OCI-LY1 (cell line): ENCODE measurements around the gene ADAMTSL1.

Experiments
- H2AFZ ChIP-seq: fragments of 200-600 bp; sonication (generic), shearing (Covaris generic); 2 replicates; pipeline ENCODE4 v1.6.0; 2014; ENCODE audit warnings: antibody characterized with exemption, mild to moderate bottlenecking, low read length
- H3F3A ChIP-seq: fragments of 200-600 bp; sonication (generic), shearing (Covaris generic); 2 replicates; pipeline ENCODE4 v1.6.0; 2014; ENCODE audit warnings: mild to moderate bottlenecking, antibody characterized with exemption, low read length, moderate library complexity; ENCODE audit not compliant: insufficient read depth
- H3K27ac ChIP-seq: fragments of 200-600 bp; sonication (generic); 2 replicates; pipeline ENCODE4 v1.5.1; 2014; ENCODE audit warnings: low read length, mixed run types, mild to moderate bottlenecking, low read depth; ENCODE audit not compliant: poor library complexity, severe bottlenecking
- H3K27me3 ChIP-seq: fragments of 200-600 bp; sonication (generic); 2 replicates; pipeline ENCODE4 v1.6.0; 2014; ENCODE audit warnings: antibody characterized with exemption, mild to moderate bottlenecking, low read length, moderate library complexity; ENCODE audit not compliant: insufficient read depth
- H3K36me3 ChIP-seq: fragments of 200-600 bp; sonication (generic); 2 replicates; pipeline ENCODE4 v1.6.1; 2014; ENCODE audit warnings: mild to moderate bottlenecking, antibody characterized with exemption, low read length, moderate library complexity, mixed read lengths; ENCODE audit not compliant: insufficient read depth
- H3K4me1 ChIP-seq: fragments of 200-600 bp; sonication (generic); 2 replicates; pipeline ENCODE4 v1.5.1; 2014; ENCODE audit warnings: mild to moderate bottlenecking, low read length, moderate library complexity; ENCODE audit not compliant: insufficient read depth, severe bottlenecking
- H3K4me2 ChIP-seq: fragments of 200-600 bp; sonication (generic), shearing (Covaris generic); 2 replicates; pipeline ENCODE4 v1.6.1; 2014; ENCODE audit warnings: low read length
- H3K4me3 ChIP-seq: fragments of 200-600 bp; sonication (generic); 2 replicates; pipeline ENCODE4 v1.5.1; 2014; ENCODE audit warnings: low read length, low read depth, mild to moderate bottlenecking, mixed read lengths; ENCODE audit not compliant: poor library complexity, severe bottlenecking
- H3K79me2 ChIP-seq: fragments of 200-600 bp; shearing (Covaris generic); 2 replicates; pipeline ENCODE4 v1.6.1; 2016; ENCODE audit warnings: mixed run types, low read length, mixed read lengths; ENCODE audit not compliant: insufficient read depth
- H3K9ac ChIP-seq: fragments of 200-600 bp; sonication (generic), shearing (Covaris generic); 2 replicates; pipeline ENCODE4 v1.6.1; 2014; ENCODE audit warnings: mild to moderate bottlenecking, low read length, mixed read lengths
- H3K9me2 ChIP-seq: fragments of 200-600 bp; sonication (generic), shearing (Covaris generic); 2 replicates; pipeline ENCODE4 v1.6.1; 2014; ENCODE audit warnings: low read depth, mild to moderate bottlenecking, low read length, mixed read lengths
- H3K9me3 ChIP-seq: fragments of 200-600 bp; shearing (Covaris generic); 2 replicates; pipeline ENCODE4 v1.6.1; 2014; ENCODE audit warnings: low read length, mixed read lengths
- H4K20me1 ChIP-seq: fragments of 200-600 bp; sonication (generic), shearing (Covaris generic); 2 replicates; pipeline ENCODE4 v1.6.0; 2016; ENCODE audit warnings: mild to moderate bottlenecking, low read length; ENCODE audit not compliant: insufficient read depth
- CTCF ChIP-seq: fragments of 200-600 bp; sonication (generic), shearing (Covaris generic); IDR thresholded peaks from 2 replicates; pipeline ENCODE4 v1.5.1; 2017; ENCODE audit warnings: mild to moderate bottlenecking, antibody characterized with exemption, low read length, moderate library complexity, mixed read lengths
- EZH2 ChIP-seq: fragments of 200-600 bp; sonication (generic), shearing (Covaris generic); IDR thresholded peaks from 2 replicates; pipeline ENCODE4 v1.8.0; 2017; ENCODE audit warnings: borderline replicate concordance, mixed run types, mild to moderate bottlenecking, antibody characterized with exemption, low read length, moderate library complexity, mixed read lengths

The ADAMTSL1 gene

GRCh38 chr9:18741945-18742344 lies 268.0 kb downstream of the ADAMTSL1 start:
- Histone ChIP-seq H3K4me1 (no peaks in the 10 kb centered on the region), H3K4me3 (no peak overlapping the region), H3K27ac (no peak overlapping the region), H2AFZ (no peak overlapping the region), H3K27me3 (no peaks in the 10 kb centered on the region), H3K36me3 (no peaks in the 10 kb centered on the region), H3F3A (no peaks in the 10 kb centered on the region), H3K9me2 (no peaks in the 10 kb centered on the region), H3K79me2 (no peaks in the 10 kb centered on the region), H3K9me3 (no peaks in the 10 kb centered on the region), H3K4me2 (no peak overlapping the region), H4K20me1 (no peaks in the 10 kb centered on the region), H3K9ac (no peak overlapping the region)
- no peak for TF ChIP-seq EZH2

DNA sequence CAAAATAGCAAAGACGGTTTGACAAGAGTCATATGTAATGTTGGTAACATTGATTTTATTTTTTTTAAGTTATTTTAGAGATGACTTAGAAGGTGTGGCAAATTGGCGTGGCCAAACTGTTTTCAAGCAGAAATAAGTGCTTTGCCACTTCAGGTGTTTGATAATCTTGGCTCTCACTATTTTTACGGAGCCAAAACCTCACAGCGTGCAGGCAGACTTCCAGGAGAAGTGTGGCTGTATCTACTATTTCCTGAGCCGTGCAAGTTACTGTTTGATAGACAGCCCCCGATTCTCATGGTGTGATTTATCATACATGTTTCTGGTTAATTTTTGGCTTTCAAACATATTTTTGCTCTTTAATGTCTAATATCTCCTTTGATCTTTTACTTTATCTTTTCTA lies 269.5 kb downstream of the ADAMTSL1 start:
- no peak overlapping the region for H3K4me2 ChIP-seq

GRCh38 chr9:18743971-18744370 lies 270.0 kb downstream of the ADAMTSL1 start:
- H3K27me3 ChIP-seq, result no peaks in the 10 kb centered on the region
- H3F3A ChIP-seq, result no peaks in the 10 kb centered on the region
- H3K9ac ChIP-seq, result no peak overlapping the region
- no peaks in the 10 kb centered on the region for H3K9me3 ChIP-seq
- no peaks in the 10 kb centered on the region for H3K79me2 ChIP-seq
- no peak for TF ChIP-seq EZH2
- TF ChIP-seq CTCF, result no peak
- H3K36me3 ChIP-seq, result no peaks in the 10 kb centered on the region
- no peak overlapping the region for H3K4me3 ChIP-seq
- no peaks in the 10 kb centered on the region for H4K20me1 ChIP-seq
- no peaks in the 10 kb centered on the region for H3K9me2 ChIP-seq
- H3K4me2 ChIP-seq, result no peak overlapping the region
- no peak overlapping the region for H3K27ac ChIP-seq
- no peaks in the 10 kb centered on the region for H3K4me1 ChIP-seq
- H2AFZ ChIP-seq, result no peak overlapping the region

More for the DNA sequence above, 269.5 kb downstream of the ADAMTSL1 start:
- no peaks in the 10 kb centered on the region for H3K36me3 ChIP-seq
- H3K9me3 ChIP-seq, result no peaks in the 10 kb centered on the region
- no peaks in the 10 kb centered on the region for H3F3A ChIP-seq
- H3K4me3 ChIP-seq, result no peak overlapping the region
- no peak overlapping the region for H2AFZ ChIP-seq
- H3K4me1 ChIP-seq, result no peaks in the 10 kb centered on the region
- no peak overlapping the region for H3K9ac ChIP-seq
- H4K20me1 ChIP-seq, result no peaks in the 10 kb centered on the region
- H3K79me2 ChIP-seq, result no peaks in the 10 kb centered on the region
- no peaks in the 10 kb centered on the region for H3K27me3 ChIP-seq
- H3K27ac ChIP-seq, result no peak overlapping the region
- TF ChIP-seq CTCF (no peak), EZH2 (no peak)
- no peaks in the 10 kb centered on the region for H3K9me2 ChIP-seq

DNA sequence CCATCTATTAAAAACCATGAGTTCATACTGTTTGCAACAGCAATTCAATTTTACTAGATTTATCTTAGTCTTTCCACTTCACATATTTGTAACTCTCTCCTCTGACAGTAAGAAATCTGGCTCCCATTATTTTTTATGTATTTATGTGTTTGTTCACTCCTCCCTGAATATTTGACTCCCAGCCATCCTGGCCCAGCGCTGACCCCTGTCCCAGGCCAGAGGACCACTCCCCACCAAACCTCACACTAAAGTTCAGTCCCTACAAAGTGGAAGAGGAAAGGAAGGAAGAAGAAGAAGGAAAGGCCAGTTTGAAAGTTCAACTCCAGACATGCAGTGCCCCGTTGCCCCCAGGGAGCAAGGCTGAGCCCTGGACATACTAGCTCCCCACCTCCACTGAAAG lies 271.8 kb downstream of the ADAMTSL1 start:
- no peak overlapping the region for H3K4me3 ChIP-seq
- H4K20me1 ChIP-seq, result no peaks in the 10 kb centered on the region
- no peaks in the 10 kb centered on the region for H3F3A ChIP-seq
- TF ChIP-seq CTCF, result no peak
- no peak for TF ChIP-seq EZH2
- no peaks in the 10 kb centered on the region for H3K79me2 ChIP-seq
- H3K9me2 ChIP-seq, result no peaks in the 10 kb centered on the region
- H3K27ac ChIP-seq, result no peak overlapping the region
- no peaks in the 10 kb centered on the region for H3K9me3 ChIP-seq
- H3K9ac ChIP-seq, result no peak overlapping the region
- no peaks in the 10 kb centered on the region for H3K36me3 ChIP-seq
- H3K27me3 ChIP-seq, result no peaks in the 10 kb centered on the region
- H2AFZ ChIP-seq, result no peak overlapping the region
- H3K4me2 ChIP-seq, result no peak overlapping the region
- no peaks in the 10 kb centered on the region for H3K4me1 ChIP-seq
